Right renal cortex interstitium (tissue), 3 donors: Measurements from ENCODE around the gene KIRREL3. TPM values are rescaled to one million over a fixed set of nuclear protein-coding genes. Genes with fewer than 3 reads are reported as not detected.

Source experiments
- DNase-seq, 3 donors: peaks; one replicate each; pipeline ENCODE4 v3.0.0-alpha.2; 2013; ENCODE audit warnings: low read depth in 3 of 3, low spot score in 2 of 3
- polyA plus RNA-seq, 3 donors: library from polyadenylated mRNA; unstranded; fragments of 120-200 nt; gene quantifications; one replicate each; pipeline ENCODE4 v1.2.1, GENCODE V29; 2013; ENCODE audit not compliant: insufficient read length in 3 of 3

The KIRREL3 gene
- polyA plus RNA-seq, 3 donors, result 1.2 to 1.4 (median 1.3) TPM

DNA sequence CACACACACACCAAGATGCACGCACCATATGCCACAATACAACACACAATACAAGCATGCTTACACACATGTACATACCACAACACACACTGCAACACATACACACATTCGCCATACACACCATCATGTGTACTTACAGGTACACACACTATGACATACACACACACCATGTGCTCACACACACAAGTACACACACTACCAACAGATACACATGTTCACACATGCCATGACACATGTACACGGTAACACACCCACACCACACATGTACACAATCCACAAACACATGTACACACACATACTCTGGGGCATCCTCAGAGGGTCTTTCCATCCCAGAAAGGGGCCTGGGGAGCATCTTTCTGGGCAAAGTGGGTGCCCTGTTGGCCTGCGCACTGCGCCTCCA is 562.8 kb downstream of the KIRREL3 start:
- DNase-seq, result no peak

DNA sequence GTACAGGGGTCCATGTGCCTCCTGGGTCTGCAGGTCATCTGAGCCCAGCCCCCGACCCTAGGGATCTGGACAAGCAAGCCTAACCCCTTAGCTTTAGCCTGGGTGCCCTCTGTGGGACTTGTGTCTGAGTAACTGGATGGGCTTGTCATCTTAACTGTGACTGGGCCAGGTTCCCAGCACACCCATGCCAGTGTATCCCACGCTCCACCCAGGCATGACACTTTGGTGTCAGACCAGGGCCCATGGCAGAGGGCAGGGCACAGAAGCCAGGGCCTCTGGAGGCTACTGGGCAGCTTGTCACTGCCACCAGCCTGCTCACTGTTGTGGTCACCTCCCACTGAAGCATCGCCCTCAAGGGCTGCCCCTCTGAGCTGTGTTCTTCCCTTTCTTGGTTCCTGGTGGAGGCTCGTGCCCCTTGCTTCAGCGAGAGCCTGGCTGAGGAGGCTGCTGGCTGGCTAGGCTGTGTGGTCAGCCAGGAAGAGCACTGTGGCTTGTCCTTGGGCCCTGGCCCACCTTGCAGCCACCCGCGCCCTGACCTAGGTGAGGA is 564.3 kb downstream of the KIRREL3 start:
- no peak for DNase-seq

DNA sequence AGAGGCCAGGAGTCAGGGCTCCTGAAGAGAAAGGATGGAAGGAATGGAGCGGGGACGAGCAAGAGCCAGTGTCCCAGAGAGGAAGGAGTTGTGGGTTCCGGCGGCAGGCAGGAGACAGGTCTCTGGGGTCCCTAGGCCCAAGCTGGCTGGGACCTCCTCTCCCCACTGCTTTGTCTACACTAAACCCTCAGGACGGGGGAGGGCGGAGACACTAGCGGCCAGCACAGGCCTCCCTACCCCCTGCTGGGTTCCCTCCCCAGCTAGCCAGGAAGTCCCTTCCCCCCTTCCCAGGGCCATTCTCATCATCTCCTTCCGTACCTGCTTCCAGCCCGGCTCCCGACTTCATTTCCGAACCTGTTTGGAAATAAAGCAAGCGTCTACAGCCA is 565.6 kb downstream of the KIRREL3 start:
- no peak for DNase-seq

DNA sequence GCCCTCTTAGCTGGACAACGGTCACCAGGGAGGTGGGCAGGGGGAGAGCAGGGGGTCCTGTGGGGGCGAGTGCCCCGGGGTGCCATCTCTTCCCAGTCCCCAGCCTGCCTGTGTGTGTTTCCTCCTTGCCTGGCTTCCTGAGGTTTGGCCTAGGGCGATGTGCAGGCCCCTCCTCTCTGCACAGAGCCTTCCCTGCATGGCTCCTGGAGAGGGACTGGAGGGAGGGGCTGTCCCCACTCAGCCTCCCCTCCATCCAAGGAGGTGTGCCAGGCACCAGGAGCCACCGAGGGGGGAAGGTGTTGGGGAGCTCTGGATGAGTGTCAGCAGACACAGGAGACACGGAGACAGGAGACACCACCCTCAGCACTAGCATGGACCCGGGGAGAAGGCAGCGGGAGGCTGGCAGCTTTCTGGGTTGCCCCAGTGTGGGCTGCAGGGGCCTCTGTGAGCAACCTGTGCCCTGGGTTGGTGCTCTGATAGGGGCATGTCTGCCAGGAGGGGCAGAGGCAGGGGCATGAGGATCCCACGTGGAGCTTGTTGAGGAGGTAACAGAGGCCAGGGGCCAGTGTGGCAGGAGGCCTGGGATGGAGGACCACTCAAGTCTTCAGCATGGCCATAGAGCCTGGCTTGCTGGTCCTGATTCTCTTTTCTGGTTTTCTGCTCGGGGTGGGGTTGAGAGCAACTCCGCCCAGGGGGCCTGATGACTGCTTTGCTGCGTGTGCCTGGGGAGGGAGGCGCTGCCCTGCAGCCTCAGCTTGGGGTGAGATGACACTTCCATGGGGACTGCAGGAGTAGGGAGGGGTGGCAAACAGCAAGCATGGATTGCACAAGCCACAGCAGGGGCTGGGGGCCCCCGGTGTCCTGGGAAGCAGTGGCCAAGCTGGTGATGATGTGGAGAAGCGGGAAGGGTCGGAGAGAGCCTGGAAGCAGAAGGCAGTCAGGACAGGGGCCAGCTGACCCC is 566.3 kb downstream of the KIRREL3 start:
- no peak for DNase-seq

DNA sequence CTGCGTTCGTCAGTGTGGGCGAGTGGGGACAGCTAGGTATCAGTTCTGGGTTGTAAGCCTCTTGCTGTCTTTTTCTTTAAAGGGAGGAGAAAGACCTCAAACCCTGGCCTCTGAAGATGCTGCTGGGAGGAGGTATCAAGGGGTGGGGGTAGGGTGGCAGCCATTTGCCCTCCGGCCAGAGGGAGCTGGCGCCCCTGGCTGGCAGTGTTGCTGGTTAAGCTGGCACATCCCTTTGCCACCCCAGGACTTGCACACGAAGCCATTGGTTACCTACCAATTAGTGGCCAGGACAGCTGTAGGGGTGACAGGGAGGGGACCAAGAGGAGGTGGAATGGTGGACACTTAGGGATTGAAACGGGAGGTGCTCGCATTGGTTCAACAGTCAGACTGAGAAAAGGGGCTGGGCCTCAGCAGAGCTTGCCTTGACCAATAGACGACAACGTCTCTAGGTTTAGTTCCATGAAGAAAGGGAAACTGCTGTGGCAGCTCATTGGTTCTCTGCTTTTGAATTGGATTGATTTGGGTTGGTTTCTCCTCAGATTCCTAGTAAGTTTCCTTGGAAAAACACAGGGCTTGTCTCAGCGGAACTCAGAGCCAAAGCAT is 567.2 kb downstream of the KIRREL3 start:
- no peak for DNase-seq

DNA sequence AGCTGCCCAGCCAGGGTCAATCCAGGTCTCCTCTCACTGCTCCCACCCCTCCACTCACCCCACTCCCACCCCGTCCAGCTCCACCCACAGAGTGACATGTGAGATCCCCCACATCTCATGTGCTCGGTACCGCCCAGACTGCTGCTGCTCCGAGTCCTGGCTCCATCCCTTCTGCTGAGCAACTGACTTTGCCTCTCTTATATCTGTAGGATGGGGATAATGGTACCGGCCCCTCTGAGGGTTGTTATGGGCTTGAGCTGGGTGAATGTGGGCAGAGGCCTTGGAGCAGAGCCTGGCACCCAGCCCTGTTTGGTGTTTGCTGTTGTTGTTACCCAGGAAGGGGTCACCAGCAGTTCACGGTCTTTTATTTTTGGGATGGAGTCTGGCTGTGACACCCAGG is 568.0 kb downstream of the KIRREL3 start:
- no peak for DNase-seq

DNA sequence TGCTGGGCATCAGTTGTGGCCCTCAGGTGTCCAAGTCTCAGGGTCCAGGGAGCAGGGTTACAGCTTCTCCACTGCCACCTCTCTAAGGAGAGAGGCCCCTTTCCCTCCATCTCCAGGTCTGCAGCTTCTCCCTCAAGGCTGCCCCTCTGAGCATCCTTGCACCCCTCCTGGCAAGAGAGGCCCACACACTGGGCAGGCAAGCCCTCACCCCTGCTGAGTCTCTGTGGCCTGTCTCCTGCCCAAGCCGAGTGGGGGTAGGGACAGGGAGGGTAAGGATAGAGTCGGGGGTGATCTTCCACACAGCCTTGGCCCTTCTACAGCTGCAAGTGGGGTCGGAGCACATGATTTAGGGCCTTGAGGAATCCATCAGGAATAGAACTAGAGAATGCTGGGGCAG is 568.5 kb downstream of the KIRREL3 start:
- no peak for DNase-seq

DNA sequence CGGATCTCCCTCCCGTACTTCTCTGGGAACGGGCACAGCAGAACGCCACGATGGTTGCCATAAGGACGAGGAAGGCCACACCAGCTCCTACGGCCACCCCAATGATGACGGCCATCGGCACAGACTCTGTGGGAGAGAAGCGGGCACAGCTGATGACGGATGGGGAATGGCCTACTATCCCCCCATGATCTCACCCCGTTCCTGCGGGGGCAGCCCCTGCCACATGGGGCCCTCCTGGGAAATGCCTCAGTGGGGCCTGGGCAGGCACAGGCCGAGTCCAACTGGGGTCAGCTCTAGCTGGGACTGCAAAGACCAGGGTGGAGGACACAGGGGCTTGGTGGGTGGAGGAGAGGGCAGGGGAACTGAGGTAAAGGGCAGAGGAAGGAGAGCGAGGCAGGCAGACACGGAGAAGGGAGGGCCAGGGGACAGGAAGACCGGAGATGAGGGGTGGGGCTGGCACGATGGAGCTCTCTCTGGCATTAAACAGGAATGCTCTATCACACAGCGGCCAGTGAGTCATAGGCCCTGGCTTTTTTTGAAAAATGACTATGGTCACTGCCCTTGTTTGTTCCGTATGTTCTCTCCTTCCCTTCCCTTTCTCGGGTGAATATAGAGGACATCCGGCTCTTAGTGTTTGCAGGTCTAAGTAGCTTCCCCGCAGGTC is 569.0 kb downstream of the KIRREL3 start:
- no peak for DNase-seq

DNA sequence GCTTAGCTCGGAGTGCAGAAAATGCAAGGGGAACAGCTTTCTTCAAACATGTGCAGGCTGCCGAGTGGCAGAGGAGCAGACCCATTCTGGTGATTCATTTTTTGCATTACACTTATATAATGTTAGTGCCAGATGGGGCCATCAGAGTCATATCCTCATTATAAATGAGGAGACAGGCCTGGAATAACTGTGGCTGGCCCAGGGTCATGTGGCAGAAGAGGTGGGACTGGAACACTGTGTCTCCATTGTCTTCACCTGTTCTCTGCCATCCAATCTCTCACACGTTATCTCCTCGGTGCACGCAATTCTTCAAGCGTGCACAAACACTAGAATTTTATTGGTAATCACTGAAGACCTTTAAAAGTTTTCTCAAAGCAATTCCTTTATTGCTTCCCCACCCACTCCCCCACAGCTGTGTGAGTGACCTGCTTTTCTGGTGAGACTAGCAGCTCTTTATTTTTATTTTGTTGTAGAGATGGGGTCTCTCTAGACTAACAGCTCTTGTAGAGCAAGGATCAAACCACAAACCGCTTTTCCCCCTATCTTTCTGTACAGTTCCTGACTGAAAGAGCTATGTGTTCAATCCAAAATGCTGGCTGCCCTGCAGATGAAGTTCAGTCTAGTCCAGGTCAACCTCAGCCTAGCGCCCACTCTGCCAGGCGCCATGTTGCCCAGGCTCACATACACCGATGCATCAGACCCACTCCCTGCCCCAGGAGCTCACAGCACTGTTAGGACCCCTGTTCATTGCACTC is 569.8 kb downstream of the KIRREL3 start:
- DNase-seq, result no peak

DNA sequence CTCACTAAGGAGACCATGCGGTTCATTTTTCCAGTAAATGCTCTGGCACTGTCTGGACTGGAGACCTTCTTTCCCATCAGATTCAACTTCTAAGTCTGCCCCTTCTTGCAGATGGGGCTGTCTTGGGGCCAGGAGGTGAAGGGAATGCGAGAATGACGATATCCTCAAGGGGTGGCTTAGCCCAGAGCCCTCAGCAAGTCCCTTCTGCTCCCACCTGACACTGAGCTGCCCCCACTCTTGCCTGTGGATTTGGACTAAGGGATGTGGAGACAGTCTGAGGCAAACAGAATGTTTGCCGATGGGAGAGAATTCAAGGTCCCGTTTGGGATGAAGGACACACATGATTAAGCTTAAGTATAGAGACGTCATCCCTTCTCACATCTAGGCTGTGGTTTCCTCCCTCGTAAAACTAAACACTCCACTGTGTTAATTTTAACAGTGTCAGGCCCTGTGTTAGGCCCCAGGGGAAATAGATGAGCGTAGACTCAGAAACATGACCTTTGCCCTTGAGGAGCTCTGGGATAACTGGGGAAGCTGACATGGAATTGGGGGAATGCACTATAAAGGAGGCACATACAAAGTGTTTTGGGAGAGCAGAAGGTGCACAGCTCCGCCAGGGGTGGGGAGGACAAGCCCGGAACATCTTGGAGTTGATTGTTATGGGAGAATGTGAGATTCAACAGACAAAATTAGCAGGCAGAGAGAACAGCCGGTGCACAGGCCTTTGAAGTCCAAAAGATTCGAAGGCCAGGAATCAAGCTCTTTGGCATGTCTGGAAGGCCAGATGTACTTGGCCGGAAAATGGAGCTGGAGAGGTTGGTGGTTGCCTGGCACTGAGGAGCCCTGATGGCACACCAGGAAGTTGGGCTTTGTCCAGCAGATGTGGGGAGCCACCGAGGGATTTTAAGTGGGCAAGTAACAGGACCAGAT is 573.5 kb downstream of the KIRREL3 start:
- DNase-seq, result no peak

DNA sequence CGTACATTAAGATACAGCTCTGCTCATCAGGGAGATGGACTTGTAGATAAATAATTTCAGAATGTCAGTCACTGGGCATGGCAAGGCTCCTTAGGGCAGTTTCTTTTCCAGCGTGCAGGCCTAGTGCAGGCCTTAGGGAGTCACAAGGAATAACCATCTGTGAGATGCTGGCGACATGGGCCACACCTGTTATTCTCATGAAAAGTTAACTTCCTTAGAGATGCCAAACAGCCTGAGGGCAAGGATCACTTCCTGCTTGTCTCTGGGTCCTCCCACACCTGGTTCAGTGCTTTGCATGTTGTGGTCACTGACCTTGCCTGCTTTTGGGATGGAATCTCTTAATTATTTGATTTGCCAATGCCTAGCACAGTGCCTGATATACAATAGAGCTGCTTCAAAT is 574.5 kb downstream of the KIRREL3 start:
- no peak for DNase-seq

DNA sequence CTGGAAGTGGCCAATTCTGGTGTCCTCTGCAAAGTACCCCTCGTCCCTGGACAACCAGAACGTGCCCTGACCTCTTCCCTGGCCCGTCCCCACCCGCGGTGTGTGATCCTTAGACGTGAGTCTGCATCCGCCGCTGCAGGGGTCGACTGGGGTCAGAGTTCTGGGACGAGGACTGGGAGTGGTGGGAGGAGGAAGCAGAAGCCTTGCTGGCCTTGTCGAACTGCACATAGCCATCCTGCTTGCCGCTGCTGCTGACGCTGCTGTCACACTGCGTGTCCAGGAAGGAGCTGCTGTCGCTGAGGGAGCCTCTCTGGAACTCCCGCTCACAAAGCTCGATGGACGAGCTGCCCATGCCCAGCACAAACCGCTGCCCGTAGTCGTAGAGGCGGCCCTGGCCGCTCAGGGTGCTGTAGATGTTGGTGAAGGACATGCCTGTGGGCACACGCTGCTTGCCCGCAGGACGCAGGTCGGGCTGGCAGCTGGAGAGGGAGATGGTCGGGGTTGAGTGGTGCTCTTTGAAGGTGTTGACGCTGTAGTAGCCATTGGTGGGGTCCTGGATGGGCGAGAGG is 576.0 kb downstream of the KIRREL3 start:
- no peak for DNase-seq

DNA sequence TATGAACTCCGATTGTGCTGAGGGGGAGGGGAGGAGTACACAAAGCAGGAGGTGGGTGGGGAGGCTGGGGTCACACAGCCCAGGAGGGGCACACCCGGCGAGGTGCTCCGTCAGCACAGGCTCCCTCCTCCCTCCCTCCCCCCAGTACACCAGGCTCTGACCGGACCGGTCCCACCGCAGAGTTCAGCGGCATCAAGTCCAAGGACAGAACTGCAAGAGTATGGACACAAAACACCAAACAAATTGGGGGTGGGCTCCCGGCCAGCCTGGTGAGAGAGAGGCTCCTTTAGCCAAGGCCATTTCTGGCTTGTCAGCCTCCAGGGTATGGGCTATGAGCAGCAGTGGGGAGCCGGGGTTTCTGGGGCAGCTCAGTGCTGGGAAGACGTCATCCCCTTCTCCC is 576.8 kb downstream of the KIRREL3 start:
- DNase-seq, result no peak

DNA sequence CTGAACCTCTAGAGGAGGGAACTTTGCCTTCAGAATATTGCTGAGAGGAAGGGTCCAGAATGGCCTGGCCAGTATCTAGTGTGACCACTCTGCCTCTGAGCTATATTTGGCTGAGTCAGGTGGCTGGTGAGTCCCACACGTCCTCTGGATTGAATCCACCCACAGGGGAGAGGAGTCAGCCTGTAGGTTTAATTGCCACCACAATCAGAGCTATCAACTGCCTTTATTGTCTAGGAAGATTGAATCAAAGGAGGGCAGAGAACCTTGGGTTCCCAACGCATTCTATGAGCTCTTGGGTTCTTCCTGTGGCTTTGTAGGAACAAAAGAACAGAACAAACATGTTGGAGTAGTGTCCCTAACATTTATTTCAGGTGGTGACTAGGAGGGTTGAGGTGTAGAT is 577.4 kb downstream of the KIRREL3 start:
- DNase-seq, result no peak

DNA sequence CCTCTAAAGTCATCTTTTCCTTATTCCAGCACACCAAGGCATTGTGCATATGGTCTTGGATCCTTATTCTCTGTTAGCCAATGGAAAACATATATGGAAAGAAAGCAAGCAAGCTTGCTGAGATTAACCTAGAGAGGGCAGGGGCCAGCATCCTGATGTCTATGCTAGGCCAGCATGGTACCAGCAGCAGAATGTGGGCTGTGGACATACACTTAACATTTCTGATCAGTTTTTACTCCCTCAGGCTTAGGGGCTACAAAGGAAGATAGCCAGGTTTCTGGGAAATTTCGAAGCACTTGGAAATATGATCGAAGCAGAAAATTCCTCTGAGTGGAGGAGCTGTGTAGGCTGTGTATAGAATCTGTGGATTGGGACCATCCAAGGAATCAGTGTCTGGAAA is 578.1 kb downstream of the KIRREL3 start:
- no peak for DNase-seq

DNA sequence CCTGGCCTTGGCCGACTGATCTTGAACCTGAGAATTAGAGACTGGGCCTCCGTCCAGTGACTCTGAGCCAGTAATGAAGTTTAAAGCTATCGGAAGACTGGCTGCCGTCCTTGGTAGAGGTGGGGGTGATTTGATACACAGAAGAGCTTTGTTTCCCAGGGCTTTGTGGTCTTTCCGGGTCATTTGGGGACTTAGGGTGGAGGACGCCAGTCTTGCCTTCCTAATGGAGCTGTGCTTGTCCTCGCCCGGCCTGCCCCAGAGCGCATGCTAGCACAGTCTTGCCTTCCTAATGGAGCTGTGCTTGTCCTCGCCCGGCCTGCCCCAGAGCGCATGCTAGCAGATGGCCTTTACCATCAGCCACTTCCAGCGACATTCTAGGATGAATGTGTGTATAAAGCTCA is 579.3 kb downstream of the KIRREL3 start:
- DNase-seq, result no peak

DNA sequence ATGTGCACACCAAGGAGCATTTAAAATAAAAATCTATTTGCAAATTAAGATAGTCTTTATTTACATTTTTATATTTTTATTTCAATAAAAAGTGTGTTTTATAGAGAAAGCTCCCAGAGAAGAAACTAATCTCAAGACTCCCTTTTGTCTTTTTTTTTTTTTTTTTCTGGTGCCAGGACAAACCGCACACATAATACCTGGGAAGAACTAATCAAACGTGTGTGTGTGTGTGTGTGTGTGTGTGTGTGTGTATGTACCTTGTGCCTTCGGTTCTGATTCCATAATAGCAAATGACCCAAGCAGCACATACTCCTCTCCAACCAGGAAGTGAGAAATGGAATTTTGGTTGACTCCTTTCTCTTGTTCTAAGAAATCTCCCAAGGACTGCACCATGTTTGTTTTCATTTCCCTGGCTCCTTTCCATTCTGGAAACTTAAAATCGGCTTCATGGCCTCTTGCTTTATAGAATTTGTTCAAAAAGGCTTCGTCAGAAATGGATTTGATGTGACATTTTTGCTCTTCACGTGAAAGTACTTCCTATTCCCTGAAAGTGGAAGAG is 579.8 kb downstream of the KIRREL3 start:
- no peak for DNase-seq

DNA sequence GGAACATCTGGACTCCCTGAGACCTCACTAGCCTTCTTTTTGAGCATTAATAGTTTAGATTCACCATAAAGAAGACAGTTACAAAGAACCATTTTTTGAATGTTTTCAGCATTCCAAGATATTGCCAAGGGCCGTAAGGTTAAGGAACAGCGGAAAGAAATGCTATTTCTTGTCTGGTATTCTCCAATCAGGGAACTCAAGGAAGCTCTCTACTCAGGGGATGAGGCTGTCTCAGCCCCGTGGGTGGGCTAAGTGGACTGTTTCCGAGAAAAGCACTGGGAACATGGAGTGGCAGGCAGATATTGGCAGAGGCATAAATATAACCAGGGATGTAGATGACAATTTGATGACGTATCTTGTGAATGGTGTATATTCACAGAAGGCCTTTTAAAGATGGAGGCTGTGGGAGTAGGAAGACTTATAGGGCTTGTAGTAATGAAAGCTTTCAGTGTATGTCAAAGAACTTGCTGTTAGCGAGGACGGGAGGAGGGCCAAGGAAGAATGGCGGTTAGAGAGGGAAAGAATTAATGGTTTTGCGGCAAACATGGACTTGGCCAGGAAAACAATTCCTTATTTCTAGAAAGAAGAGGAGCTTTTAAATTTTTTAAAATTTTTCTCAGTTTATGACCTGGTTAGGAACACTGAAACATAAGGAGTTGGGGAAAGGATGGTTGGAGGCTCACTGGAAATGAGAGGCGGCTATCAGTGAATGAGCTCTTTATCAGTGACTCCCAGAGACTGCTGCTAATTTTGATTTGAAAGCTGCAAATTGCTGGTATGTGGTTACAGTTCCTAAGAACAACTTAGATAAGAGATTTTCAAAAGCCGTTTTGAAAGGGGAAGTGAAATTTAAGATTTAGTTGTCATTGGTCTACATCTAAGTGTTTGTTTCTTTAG is 580.5 kb downstream of the KIRREL3 start:
- DNase-seq, result no peak
